BE2C (cell line): Measurements from ENCODE around the gene DPRX.

ENCODE experiments used
- DNase-seq: peaks from one replicate; pipeline ENCODE4 v3.0.0-alpha.2; 2020
- H3K27me3 ChIP-seq: fragments of 250-450 bp; sonication (Bioruptor Pico); 2 replicates; pipeline ENCODE4 v1.5.1; 2020; ENCODE audit warnings: mild to moderate bottlenecking
- H3K36me3 ChIP-seq: fragments of 250-450 bp; sonication (Bioruptor Pico); 2 replicates; pipeline ENCODE4 v1.5.1; 2020; ENCODE audit warnings: mild to moderate bottlenecking
- H3K4me1 ChIP-seq: fragments of 250-450 bp; sonication (Bioruptor Pico); 2 replicates; pipeline ENCODE4 v1.5.1; 2020
- H3K4me3 ChIP-seq: 2 replicates; pipeline ENCODE4 v1.5.1; 2011; ENCODE audit warnings: low read depth, low read length
- H3K9me3 ChIP-seq: fragments of 250-450 bp; sonication (Bioruptor Pico); 2 replicates; pipeline ENCODE4 v1.5.1; 2020
- CTCF ChIP-seq: IDR thresholded peaks from 2 replicates; pipeline ENCODE4 v1.5.1; 2012; ENCODE audit warnings: mild to moderate bottlenecking, low read depth, low read length

The DPRX gene

GRCh38 chr19:53612762-53613526 lies 18.9 kb upstream of the DPRX start:
- no peak for TF ChIP-seq CTCF
- Histone ChIP-seq H3K27me3 (no peaks in the 10 kb centered on the region), H3K4me3 (no peak overlapping the region), H3K36me3 (no peaks in the 10 kb centered on the region), H3K4me1 (no peaks in the 10 kb centered on the region), H3K9me3 (no peaks in the 10 kb centered on the region)
- no peak for DNase-seq

- TF ChIP-seq CTCF = no peak
- no peaks in the 10 kb centered on the region for H3K27me3 ChIP-seq
- no peaks in the 10 kb centered on the region for H3K36me3 ChIP-seq
- no peak for DNase-seq
- H3K4me1 ChIP-seq = no peaks in the 10 kb centered on the region
- no peak overlapping the region for H3K4me3 ChIP-seq
- H3K9me3 ChIP-seq = no peaks in the 10 kb centered on the region; the same call in 1 of the 2 replicates
Observed at GRCh38 chr19:53621885-53622740, 9.7 kb upstream of the DPRX start.

GRCh38 chr19:53624771-53625545 lies 6.8 kb upstream of the DPRX start:
- no peak for TF ChIP-seq CTCF
- Histone ChIP-seq H3K36me3 (no peaks in the 10 kb centered on the region), H3K4me1 (no peaks in the 10 kb centered on the region), H3K27me3 (no peaks in the 10 kb centered on the region), H3K9me3 (no peaks in the 10 kb centered on the region; the same call in 1 of the 2 replicates), H3K4me3 (no peak overlapping the region)
- no peak for DNase-seq

- DNase-seq = no peak
- no peaks in the 10 kb centered on the region for H3K27me3 ChIP-seq
- H3K4me3 ChIP-seq = no peak overlapping the region
- TF ChIP-seq CTCF = no peak
- no peaks in the 10 kb centered on the region for H3K36me3 ChIP-seq
- no peaks in the 10 kb centered on the region for H3K4me1 ChIP-seq
- H3K9me3 ChIP-seq = no peaks in the 10 kb centered on the region; the same call in 1 of the 2 replicates
Observed at GRCh38 chr19:53626486-53626885, 5.3 kb upstream of the DPRX start.

DNA sequence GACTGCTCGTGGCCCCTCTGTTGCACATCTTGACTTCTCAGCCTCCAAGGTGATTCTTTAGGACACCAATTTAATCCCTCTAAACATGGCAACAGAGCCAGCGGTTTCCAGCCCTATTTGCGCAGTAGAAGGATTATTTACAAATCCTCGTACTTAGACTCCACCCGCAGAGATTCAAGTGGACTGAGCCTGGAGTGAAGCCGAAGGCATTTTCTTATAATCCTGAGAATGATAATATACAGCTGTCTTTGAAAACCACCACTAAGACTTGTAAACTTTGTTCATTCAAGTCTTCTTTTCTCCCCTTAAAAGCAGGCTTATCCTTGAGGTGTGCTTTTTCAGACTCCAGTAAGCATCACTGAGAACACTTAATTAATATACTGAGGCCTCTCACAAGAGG lies 4.8 kb upstream of the DPRX start:
- no peaks in the 10 kb centered on the region for H3K27me3 ChIP-seq
- no peak for DNase-seq
- no peaks in the 10 kb centered on the region for H3K36me3 ChIP-seq
- no peak overlapping the region for H3K4me3 ChIP-seq
- no peak for TF ChIP-seq CTCF
- H3K9me3 ChIP-seq = no peaks in the 10 kb centered on the region; the same call in 1 of the 2 replicates
- no peaks in the 10 kb centered on the region for H3K4me1 ChIP-seq
